WTC11 (cell line): ENCODE data around the gene MLH3. TPM values are rescaled to one million over a fixed set of nuclear protein-coding genes. Genes with fewer than 3 reads are reported as not detected.

Experiments
- ATAC-seq: fragments of 200-7000 bp; cut with Tn5 transposase; 2 replicates; pipeline ENCODE4 v1.10.0; 2021; ENCODE audit warnings: mild to moderate bottlenecking, moderate library complexity
- CTCF ChIA-PET: fragments of 300-600 bp; sonication (Branson Sonifier 250); formaldehyde crosslinking; loops from one replicate; lab custom pipeline; 2021; ENCODE audit warnings: antibody characterized with exemption; lab: Charles Lee
- POLR2A ChIA-PET: fragments of 350-600 bp; sonication (Branson Sonifier 250); formaldehyde crosslinking; loops from one replicate; lab custom pipeline; 2021; ENCODE audit warnings: antibody characterized with exemption; lab: Charles Lee
- DNase-seq: peaks from one replicate; pipeline ENCODE4 v3.0.0; 2021; ENCODE audit warnings: low spot score
- H3K27ac Mint-ChIP-seq: 2 replicates; pipeline ENCODE4 v1.8.0; 2021; ENCODE audit warnings: mixed read lengths
- H3K27me3 Mint-ChIP-seq: 2 replicates; pipeline ENCODE4 v1.8.0; 2021; ENCODE audit warnings: low read depth, mild to moderate bottlenecking, moderate library complexity, mixed read lengths
- H3K36me3 Mint-ChIP-seq: 2 replicates; pipeline ENCODE4 v1.8.0; 2021; ENCODE audit warnings: mixed read lengths
- H3K4me1 Mint-ChIP-seq: 2 replicates; pipeline ENCODE4 v1.8.0; 2022; ENCODE audit warnings: mixed read lengths
- H3K4me3 Mint-ChIP-seq: 2 replicates; pipeline ENCODE4 v1.8.0; 2021; ENCODE audit warnings: mild to moderate bottlenecking, moderate library complexity, mixed read lengths
- H3K9me3 Mint-ChIP-seq: 2 replicates; pipeline ENCODE4 v1.8.0; 2021; ENCODE audit warnings: mixed read lengths
- E2F1 ChIP-seq: sonication (generic); formaldehyde crosslinking; IDR thresholded peaks from 2 replicates; pipeline ENCODE4 v1.8.0; 2022; ENCODE audit warnings: mild to moderate bottlenecking, missing genetic modification reagents
- GRHL2 ChIP-seq: fragments of 250-450 bp; sonication (Bioruptor Pico); IDR thresholded peaks from 2 replicates; pipeline ENCODE4 v1.8.0; 2022; ENCODE audit warnings: mild to moderate bottlenecking, moderate library complexity; ENCODE audit not compliant: insufficient replicate concordance, severe bottlenecking
- HMGXB4 ChIP-seq: sonication (generic); formaldehyde crosslinking; IDR thresholded peaks from 2 replicates; pipeline ENCODE4 v1.8.1; 2023; ENCODE audit warnings: mild to moderate bottlenecking, moderate library complexity, missing genetic modification reagents
- JAZF1 ChIP-seq: fragments of 250-450 bp; sonication (Bioruptor Pico); IDR thresholded peaks from 2 replicates; pipeline ENCODE4 v1.9.0; 2021; ENCODE audit warnings: moderate library complexity, mild to moderate bottlenecking, inconsistent platforms
- MAX ChIP-seq: sonication (generic); formaldehyde crosslinking; IDR thresholded peaks from 2 replicates; pipeline ENCODE4 v1.8.0; 2022; ENCODE audit warnings: mild to moderate bottlenecking, missing genetic modification reagents
- RELA ChIP-seq: sonication (generic); formaldehyde crosslinking; IDR thresholded peaks from 2 replicates; pipeline ENCODE4 v1.8.1; 2022; ENCODE audit warnings: missing genetic modification reagents, mild to moderate bottlenecking, borderline replicate concordance
- ZBTB21 ChIP-seq: sonication (generic); formaldehyde crosslinking; IDR thresholded peaks from 2 replicates; pipeline ENCODE4 v1.8.1; 2023; ENCODE audit warnings: mild to moderate bottlenecking, missing genetic modification reagents, borderline replicate concordance
- ZNF425 ChIP-seq: fragments of 250-450 bp; sonication (Bioruptor Pico); conservative IDR thresholded peaks from 2 replicates; pipeline ENCODE4 v1.9.0; 2021; ENCODE audit warnings: mild to moderate bottlenecking
- ZSCAN18 ChIP-seq: fragments of 250-450 bp; sonication (Bioruptor Pico); IDR thresholded peaks from 2 replicates; pipeline ENCODE4 v2.1.2; 2022; ENCODE audit warnings: mild to moderate bottlenecking, moderate library complexity
- total RNA-seq: library from RNA; stranded (reverse); gene quantifications from 3 replicates; pipeline ENCODE4 v1.2.3, GENCODE V29; 2021
- TF ChIP-seq, protein P1 (sequence below): fragments of 250-450 bp; sonication (Bioruptor Pico); IDR thresholded peaks from 2 replicates; pipeline ENCODE4 v1.9.0; 2021; ENCODE audit warnings: mild to moderate bottlenecking
- TF ChIP-seq, protein P2 (sequence below): sonication (generic); formaldehyde crosslinking; IDR thresholded peaks from 2 replicates; pipeline ENCODE4 v1.8.1; 2022; ENCODE audit warnings: low read depth, missing genetic modification reagents, borderline replicate concordance

Gene MLH3
- total RNA-seq, 1 experiment from 2014 or later, result 16.7 TPM

DNA sequence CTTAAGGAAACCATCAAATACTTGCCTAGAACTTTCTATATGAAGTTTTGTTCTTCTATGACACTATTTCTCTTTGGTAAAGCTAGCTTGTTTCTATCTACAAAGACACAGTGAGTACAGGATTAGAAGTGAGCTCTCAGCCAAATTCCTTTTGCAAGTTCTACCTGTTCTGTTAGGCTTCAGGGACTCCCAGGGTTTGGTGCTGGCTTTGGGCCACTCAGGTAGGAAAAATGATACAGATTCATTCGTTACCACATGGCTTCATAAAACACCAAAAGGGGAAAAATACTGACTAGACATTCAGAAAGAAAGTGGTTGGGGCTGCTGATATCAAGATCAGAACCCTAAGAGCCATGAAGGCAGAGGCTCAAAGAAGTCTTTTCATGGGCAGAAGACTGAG lies 32.0 kb upstream of the MLH3 start:
- ChIA-PET CTCF (no interaction called here), POLR2A (no interaction called here)
- no peak for TF ChIP-seq E2F1 (CRISPR knock-in tag)
- no peak for TF ChIP-seq MAX (CRISPR knock-in tag)
- TF ChIP-seq, protein P1, sequence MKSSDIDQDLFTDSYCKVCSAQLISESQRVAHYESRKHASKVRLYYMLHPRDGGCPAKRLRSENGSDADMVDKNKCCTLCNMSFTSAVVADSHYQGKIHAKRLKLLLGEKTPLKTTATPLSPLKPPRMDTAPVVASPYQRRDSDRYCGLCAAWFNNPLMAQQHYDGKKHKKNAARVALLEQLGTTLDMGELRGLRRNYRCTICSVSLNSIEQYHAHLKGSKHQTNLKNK (CRISPR knock-in tag), result no peak
- no peak for TF ChIP-seq ZNF425 (CRISPR knock-in tag)
- TF ChIP-seq ZBTB21 (CRISPR knock-in tag), result no peak
- TF ChIP-seq ZSCAN18, result no peak
- TF ChIP-seq, protein P2, sequence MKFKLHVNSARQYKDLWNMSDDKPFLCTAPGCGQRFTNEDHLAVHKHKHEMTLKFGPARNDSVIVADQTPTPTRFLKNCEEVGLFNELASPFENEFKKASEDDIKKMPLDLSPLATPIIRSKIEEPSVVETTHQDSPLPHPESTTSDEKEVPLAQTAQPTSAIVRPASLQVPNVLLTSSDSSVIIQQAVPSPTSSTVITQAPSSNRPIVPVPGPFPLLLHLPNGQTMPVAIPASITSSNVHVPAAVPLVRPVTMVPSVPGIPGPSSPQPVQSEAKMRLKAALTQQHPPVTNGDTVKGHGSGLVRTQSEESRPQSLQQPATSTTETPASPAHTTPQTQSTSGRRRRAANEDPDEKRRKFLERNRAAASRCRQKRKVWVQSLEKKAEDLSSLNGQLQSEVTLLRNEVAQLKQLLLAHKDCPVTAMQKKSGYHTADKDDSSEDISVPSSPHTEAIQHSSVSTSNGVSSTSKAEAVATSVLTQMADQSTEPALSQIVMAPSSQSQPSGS (CRISPR knock-in tag), result no peak
- no peak for TF ChIP-seq GRHL2 (CRISPR knock-in tag)
- DNase-seq (no peak), ATAC-seq (no peak)
- Mint-ChIP-seq H3K4me1 (no peaks in the 10 kb centered on the region), H3K27ac (no peak overlapping the region), H3K4me3 (no peak overlapping the region), H3K27me3 (no peaks in the 10 kb centered on the region), H3K9me3 (no peaks in the 10 kb centered on the region), H3K36me3 (peaks cover 30% of the 10 kb centered on the region)

- TF ChIP-seq ZNF425 (CRISPR knock-in tag) (no peak), JAZF1 (CRISPR knock-in tag) (no peak), HMGXB4 (no peak), RELA (no peak)
- Mint-ChIP-seq H3K36me3 (peaks cover 20% of the 10 kb centered on the region), H3K27me3 (no peaks in the 10 kb centered on the region), H3K4me1 (no peaks in the 10 kb centered on the region), H3K4me3 (no peak overlapping the region), H3K27ac (no peak overlapping the region), H3K9me3 (no peaks in the 10 kb centered on the region)
- ChIA-PET POLR2A (no interaction called here), CTCF (interaction anchor here (0.6 kb wide), 1 partner anchor 312 kb away, joined by 4 read pairs; no protein-coding TSS in a partner anchor)
- no peak for ATAC-seq
- DNase-seq, result no peak
Measured at GRCh38 chr14:75081660-75082229, 30.5 kb upstream of the MLH3 start.
